GM12878 (cell line): ENCODE measurements around the gene TACC2. TPM values are rescaled to one million over a fixed set of nuclear protein-coding genes. Genes with fewer than 3 reads are reported as not detected.

ENCODE experiments used
- ATAC-seq: fragments of 200-7000 bp; cut with Tn5 transposase; 3 replicates; pipeline ENCODE4 v1.9.1; 2020; ENCODE audit warnings: mild to moderate bottlenecking, moderate library complexity
- BruUV-seq: library from RNA; stranded (reverse); fragments of 400-500 nt; replicated peaks from 2 replicates; lab custom pipeline; 2021; lab: Mats Ljungman, UMichigan
- CTCF ChIA-PET: fragments of 300-600 bp; sonication (Branson Sonifier 250); formaldehyde crosslinking; extraction: SDS; loops from one replicate; lab custom pipeline; 2021; ENCODE audit warnings: inconsistent platforms; lab: Yijun Ruan, JAX
- POLR2A ChIA-PET: fragments of 350-600 bp; formaldehyde crosslinking; extraction: SDS; loops from one replicate; lab custom pipeline; 2021; ENCODE audit warnings: inconsistent platforms; lab: Charles Lee
- RAD21 ChIA-PET: fragments of 300-600 bp; sonication (Branson Sonifier 250); formaldehyde crosslinking; loops from one replicate; lab custom pipeline; 2023; ENCODE audit warnings: antibody characterized with exemption; ENCODE audit not compliant: unreplicated experiment; lab: Charles Lee
- SMC1A ChIA-PET: fragments of 300-600 bp; sonication (Branson Sonifier 250); formaldehyde crosslinking; loops from one replicate; lab custom pipeline; 2023; ENCODE audit not compliant: unreplicated experiment, uncharacterized antibody; lab: Charles Lee
- DNase-seq: peaks from one replicate; pipeline ENCODE4 v3.0.0-alpha.2; 2011; ENCODE audit warnings: low read depth, low spot score
- FAIRE-seq: peaks from 3 replicates; lab custom pipeline; 2011; peaks lifted over from hg19 to GRCh38; lab: Jason Lieb, UNC
- H2AFZ ChIP-seq: 2 replicates; pipeline ENCODE4 v1.6.0; 2011; ENCODE audit warnings: low read depth, low read length, control low read depth; ENCODE audit not compliant: control insufficient read depth
- H3K27ac ChIP-seq: 2 replicates; pipeline ENCODE4 v1.5.1; 2011; ENCODE audit warnings: control low read depth; ENCODE audit not compliant: control insufficient read depth, insufficient read depth
- H3K27me3 ChIP-seq, 2 experiments: replicated peaks in 1 of 2; 2 replicates each; pipeline versions ENCODE4 v1.6.0 to v1.6.1; 2011; ENCODE audit warnings: low read length in 1 of 2; ENCODE audit not compliant: control insufficient read depth in 2 of 2, insufficient read depth in 2 of 2
- H3K36me3 ChIP-seq, 2 experiments: 2 replicates each; pipeline ENCODE4 v1.5.1; 2011; ENCODE audit warnings: low read length in 1 of 2; ENCODE audit not compliant: control insufficient read depth in 2 of 2, insufficient read depth in 2 of 2
- H3K4me1 ChIP-seq: 2 replicates; pipeline ENCODE4 v1.6.1; 2011; ENCODE audit warnings: mild to moderate bottlenecking, low read length, moderate library complexity, mixed read lengths; ENCODE audit not compliant: control insufficient read depth, insufficient read depth
- H3K4me2 ChIP-seq: 2 replicates; pipeline ENCODE4 v1.6.0; 2011; ENCODE audit warnings: control low read depth; ENCODE audit not compliant: control insufficient read depth, insufficient read depth
- H3K4me3 ChIP-seq: fragments of 200-600 bp; sonication (generic); 2 replicates; pipeline ENCODE4 v1.5.1; 2016
- H3K79me2 ChIP-seq: 2 replicates; pipeline ENCODE4 v1.6.0; 2011; ENCODE audit warnings: low read length; ENCODE audit not compliant: control insufficient read depth, insufficient read depth
- H3K9ac ChIP-seq: 2 replicates; pipeline ENCODE4 v1.8.0; 2011; ENCODE audit warnings: low read length, control low read depth, mixed read lengths; ENCODE audit not compliant: control insufficient read depth, insufficient read depth
- H3K9me3 ChIP-seq: replicated peaks from 3 replicates; pipeline ENCODE4 v1.5.1; 2011; ENCODE audit warnings: mild to moderate bottlenecking, low read length; ENCODE audit not compliant: control insufficient read depth, insufficient read depth
- H4K20me1 ChIP-seq: 2 replicates; pipeline ENCODE4 v1.6.0; 2011; ENCODE audit not compliant: control insufficient read depth, insufficient read depth
- ASH2L ChIP-seq: fragments of 300-600, 200-600 bp; sonication (generic); IDR thresholded peaks from 2 replicates; pipeline ENCODE4 v1.6.1; 2017; ENCODE audit warnings: low read depth, mild to moderate bottlenecking, borderline replicate concordance
- ATF2 ChIP-seq: IDR thresholded peaks from 2 replicates; pipeline ENCODE4 v1.6.1; 2012; ENCODE audit warnings: low read length, inconsistent platforms
- BMI1 ChIP-seq: fragments of 450-650 bp; IDR thresholded peaks from 2 replicates; pipeline ENCODE4 v1.6.1; 2016; ENCODE audit warnings: mild to moderate bottlenecking, moderate library complexity, borderline replicate concordance
- EP300 ChIP-seq, 2 experiments: fragments of 150-350 bp in 1 of 2; IDR thresholded peaks; 2 replicates each; pipeline ENCODE4 v1.6.1; 2011 to 2012; ENCODE audit warnings: low read depth in 2 of 2, low read length in 2 of 2, borderline replicate concordance in 1 of 2, improper control_type of control experiment in 1 of 2, inconsistent platforms in 1 of 2; ENCODE audit not compliant: control insufficient read depth in 1 of 2
- HDAC6 ChIP-seq: fragments of 200-600 bp; sonication (generic); IDR thresholded peaks from one replicate; pipeline ENCODE4 v1.8.0; 2017; ENCODE audit warnings: antibody characterized with exemption; ENCODE audit not compliant: unreplicated experiment
- KDM1A ChIP-seq: fragments of 200-600 bp; sonication (generic); IDR thresholded peaks from 2 replicates; pipeline ENCODE4 v1.6.1; 2016; ENCODE audit warnings: borderline replicate concordance
- MTA2 ChIP-seq: fragments of 450-650 bp; IDR thresholded peaks from 2 replicates; pipeline ENCODE4 v1.6.1; 2016; ENCODE audit warnings: low read depth, mild to moderate bottlenecking, moderate library complexity
- MYB ChIP-seq: fragments of 150-350 bp; IDR thresholded peaks from 2 replicates; pipeline ENCODE4 v1.6.1; 2014; ENCODE audit warnings: mild to moderate bottlenecking, low read depth, low read length, borderline replicate concordance
- MYC ChIP-seq: IDR thresholded peaks from 2 replicates; pipeline ENCODE4 v1.6.1; 2011; ENCODE audit warnings: mild to moderate bottlenecking, low read length, moderate library complexity, inconsistent platforms; ENCODE audit not compliant: insufficient read depth, insufficient replicate concordance, insufficient read length, severe bottlenecking
- NR2F1 ChIP-seq: fragments of 450-650 bp; conservative IDR thresholded peaks from 2 replicates; pipeline ENCODE4 v1.6.1; 2017; ENCODE audit warnings: mild to moderate bottlenecking
- RAD21 ChIP-seq: IDR thresholded peaks from 2 replicates; pipeline ENCODE4 v1.6.1; 2011; ENCODE audit warnings: mild to moderate bottlenecking, low read depth, low read length, moderate library complexity; ENCODE audit not compliant: insufficient read depth
- RELA ChIP-seq: fragments of 450-650 bp; IDR thresholded peaks from 2 replicates; pipeline ENCODE4 v1.8.0; 2014; ENCODE audit warnings: borderline replicate concordance; ENCODE audit not compliant: partially characterized antibody
- RFX5 ChIP-seq: IDR thresholded peaks from 2 replicates; pipeline ENCODE4 v1.6.1; 2011; ENCODE audit warnings: low read depth, low read length, improper control_type of control experiment
- SP1 ChIP-seq: IDR thresholded peaks from one replicate; pipeline ENCODE4 v1.6.1; 2011; ENCODE audit warnings: low read depth, low read length
- ZNF217 ChIP-seq: fragments of 450-650 bp; IDR thresholded peaks from 2 replicates; pipeline ENCODE4 v1.6.1; 2017; ENCODE audit warnings: antibody characterized with exemption, mild to moderate bottlenecking
- ZZZ3 ChIP-seq: IDR thresholded peaks from 2 replicates; pipeline ENCODE4 v1.6.1; 2011; ENCODE audit warnings: low read depth; ENCODE audit not compliant: control insufficient read depth, insufficient read length
- WGBS: methylation state at CpG from one replicate; pipeline ENCODE4 v1.1.6; 2016; ENCODE audit warnings: low lambda C conversion rate; ENCODE audit not compliant: insufficient replicate concordance, insufficient coverage; ENCODE audit errors: missing lambda C conversion rate; 5-methylcytosine and 5-hydroxymethylcytosine counted together
- in situ Hi-C: fragments of 300-500 bp; cut with MboI; formaldehyde crosslinking; loops from 9 replicates; pipeline ENCODE4 v1.14.3; 2018; ENCODE audit warnings: mixed read lengths
- intact Hi-C: fragments of 100-400 bp; cut with micrococcal nuclease; formaldehyde crosslinking; loops from one replicate; pipeline ENCODE4 v1.14.2; 2022; ENCODE audit not compliant: unreplicated experiment
- polyA plus RNA-seq, 11 experiments: library from polyadenylated mRNA; depleted of rRNA in 4 of 11; unstranded in 6 of 11; stranded (reverse) in 5 of 11; fragments of >200 nt; fragmentation: Nextera tagmentation in 4 of 11; fragmentation: Illumina TruSeq in 1 of 11; extraction: Ambion mirVana in 4 of 11; extraction: Trizol in 1 of 11; gene quantifications; 1 replicate in 1 of 11; 2 replicates in 10 of 11; pipeline versions ENCODE4 v1.2.1 to v1.2.3, GENCODE V29; 2011 to 2016; ENCODE audit warnings: inconsistent platforms in 2 of 11, missing spikeins in 2 of 11, low read depth in 1 of 11
- total RNA-seq, 4 experiments: library from RNA; depleted of rRNA in 3 of 4; stranded (reverse); fragments of >200 nt in 3 of 4; fragmentation: Illumina TruSeq in 1 of 4; extraction: Trizol in 1 of 4; gene quantifications; 2 replicates each; pipeline versions ENCODE4 v1.2.1 to v1.2.3, GENCODE V29; 2013 to 2021

The TACC2 gene
- total and polyA plus RNA-seq, 10 of the 15 experiments (the other 5 are each of a cell fraction or from before 2014, with no cell fraction given) = 0.07 to 0.64 (median 0.13) TPM; not detected in 5

- TF ChIP-seq MTA2 (no peak), ZZZ3 (no peak), BMI1 (no peak), EP300 (IDR thresholded peaks at IDR 0.05; ENCODE audit: borderline replicate concordance in 1 of 2, control insufficient read depth in 1 of 2, low read depth in 2 of 2, low read length in 2 of 2) (no peak), RAD21 (no peak), ATF2 (no peak), NR2F1 (no peak)
- TF ChIP-seq, all 136 proteins: peak for 0
Observed at GRCh38 chr10:122113945-122114747, 125.2 kb downstream of the TACC2 start (continued).

GRCh38 chr10:122115874-122116273 lies 126.9 kb downstream of the TACC2 start:
- 4% methylated on average over 4 of the region's 4 CpGs for WGBS
- ChIA-PET CTCF (no interaction called here), SMC1A (no interaction called here), POLR2A (no interaction called here), RAD21 (no interaction called here)
- Histone ChIP-seq H3K27ac (no peak overlapping the region), H4K20me1 (no peaks in the 10 kb centered on the region), H3K4me2 (no peak overlapping the region), H3K9ac (no peak overlapping the region), H3K9me3 (no peaks in the 10 kb centered on the region; the same call in 2 of the 3 replicates), H3K4me1 (no peaks in the 10 kb centered on the region; the same call in 1 of the 2 replicates), H3K4me3 (no peak overlapping the region), H2AFZ (no peak overlapping the region), H3K79me2 (no peaks in the 10 kb centered on the region), H3K27me3 (peaks cover 0 to 2% of the 10 kb centered on the region in 2 experiments; a peak in 2 of 4 replicates), H3K36me3 (no peaks in the 10 kb centered on the region)
- no peak for TF ChIP-seq MYC
- TF ChIP-seq HDAC6 = no peak
- TF ChIP-seq KDM1A = no peak
- TF ChIP-seq MYB = no peak
- no peak for TF ChIP-seq ZNF217
- TF ChIP-seq RELA = no peak
- no peak for TF ChIP-seq RFX5
- TF ChIP-seq SP1 = no peak
- TF ChIP-seq ASH2L = no peak
- intact Hi-C loops (no loop called here), in situ Hi-C loops (no loop called here)
- ATAC-seq (no peak), DNase-seq (no peak), FAIRE-seq (no peak)
- BruUV-seq = no TSS peak
